GM13977 (cell line): ENCODE measurements around the gene FOXO3.

Experiments used
- DNase-seq: peaks from one replicate; pipeline ENCODE4 v3.0.0; 2012; ENCODE audit warnings: low spot score
- in situ Hi-C: fragments of 300-500 bp; cut with MboI; formaldehyde crosslinking; loops from one replicate; pipeline ENCODE4 v1.12.0; 2022; ENCODE audit warnings: low sequenced_read_pairs, low pct_unique_long_range_greater_than_20kb, mixed read lengths, inconsistent platforms; ENCODE audit not compliant: unreplicated experiment
- TF ChIP-seq, protein P1 (sequence below): IDR thresholded peaks from 2 replicates; pipeline ENCODE4 v1.5.1; 2012; ENCODE audit warnings: mild to moderate bottlenecking, control low read depth; ENCODE audit not compliant: insufficient read depth; ENCODE audit errors: extremely low read depth, missing control alignments

Gene FOXO3

GRCh38 chr6:108581932-108582475, 21.3 kb downstream of the FOXO3 start:
- TF ChIP-seq, protein P1, sequence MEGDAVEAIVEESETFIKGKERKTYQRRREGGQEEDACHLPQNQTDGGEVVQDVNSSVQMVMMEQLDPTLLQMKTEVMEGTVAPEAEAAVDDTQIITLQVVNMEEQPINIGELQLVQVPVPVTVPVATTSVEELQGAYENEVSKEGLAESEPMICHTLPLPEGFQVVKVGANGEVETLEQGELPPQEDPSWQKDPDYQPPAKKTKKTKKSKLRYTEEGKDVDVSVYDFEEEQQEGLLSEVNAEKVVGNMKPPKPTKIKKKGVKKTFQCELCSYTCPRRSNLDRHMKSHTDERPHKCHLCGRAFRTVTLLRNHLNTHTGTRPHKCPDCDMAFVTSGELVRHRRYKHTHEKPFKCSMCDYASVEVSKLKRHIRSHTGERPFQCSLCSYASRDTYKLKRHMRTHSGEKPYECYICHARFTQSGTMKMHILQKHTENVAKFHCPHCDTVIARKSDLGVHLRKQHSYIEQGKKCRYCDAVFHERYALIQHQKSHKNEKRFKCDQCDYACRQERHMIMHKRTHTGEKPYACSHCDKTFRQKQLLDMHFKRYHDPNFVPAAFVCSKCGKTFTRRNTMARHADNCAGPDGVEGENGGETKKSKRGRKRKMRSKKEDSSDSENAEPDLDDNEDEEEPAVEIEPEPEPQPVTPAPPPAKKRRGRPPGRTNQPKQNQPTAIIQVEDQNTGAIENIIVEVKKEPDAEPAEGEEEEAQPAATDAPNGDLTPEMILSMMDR: no peak
- DNase-seq: no peak
- in situ Hi-C loops: no loop called here

- DNase-seq: no peak
- TF ChIP-seq, protein P1: no peak
- in situ Hi-C loops: no loop called here
These were observed 21.9 kb downstream of the FOXO3 start for GRCh38 chr6:108582618-108583017.

- TF ChIP-seq, protein P1: no peak
- in situ Hi-C loops: no loop called here
- no peak for DNase-seq
These were observed 23.6 kb downstream of the FOXO3 start for GRCh38 chr6:108584323-108584722.

- TF ChIP-seq, protein P1: no peak
- no peak for DNase-seq
- in situ Hi-C loops: no loop called here
These were observed 24.6 kb downstream of the FOXO3 start for GRCh38 chr6:108585359-108585758.

DNA sequence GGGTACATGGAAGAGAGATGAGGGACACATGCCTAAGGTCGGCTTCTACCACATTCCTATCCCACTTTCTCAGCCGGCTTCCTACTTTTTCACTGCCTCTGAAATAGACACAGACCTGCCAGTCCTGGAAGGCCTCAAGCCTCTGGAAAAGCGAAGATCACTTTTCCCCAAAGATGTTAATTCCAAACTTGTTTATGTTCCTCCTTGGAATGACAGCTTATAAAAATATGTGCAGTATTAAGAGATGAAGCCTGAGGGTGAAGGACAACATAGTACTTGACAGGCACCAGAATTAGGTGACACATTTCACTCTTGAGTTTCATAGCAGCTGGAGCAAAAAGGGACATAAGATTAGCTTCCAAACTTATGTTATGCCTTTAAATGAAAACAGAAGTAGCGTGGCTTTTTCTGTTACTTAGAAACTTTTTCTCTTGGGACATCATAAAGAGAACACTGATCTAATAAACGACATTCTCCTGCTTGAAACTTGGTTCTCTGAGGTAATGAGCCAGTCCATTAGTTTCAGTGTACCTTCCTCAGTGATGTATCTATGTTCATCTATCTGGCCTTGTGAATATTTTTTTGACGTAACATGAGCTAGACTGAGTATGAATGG, 25.3 kb downstream of the FOXO3 start:
- TF ChIP-seq, protein P1: no peak
- no peak for DNase-seq
- in situ Hi-C loops: no loop called here

- no peak for DNase-seq
- in situ Hi-C loops: no loop called here
- TF ChIP-seq, protein P1: no peak
These were observed 26.7 kb downstream of the FOXO3 start for GRCh38 chr6:108587258-108588059.
